Measurements from ENCODE around the gene ADORA1. TPM values are rescaled to one million over a fixed set of nuclear protein-coding genes. Genes with fewer than 3 reads are reported as not detected.

ADORA1 gene
- total RNA-seq, 2 donors from 2014 or later, result 0.27 to 47.3 TPM

DNA sequence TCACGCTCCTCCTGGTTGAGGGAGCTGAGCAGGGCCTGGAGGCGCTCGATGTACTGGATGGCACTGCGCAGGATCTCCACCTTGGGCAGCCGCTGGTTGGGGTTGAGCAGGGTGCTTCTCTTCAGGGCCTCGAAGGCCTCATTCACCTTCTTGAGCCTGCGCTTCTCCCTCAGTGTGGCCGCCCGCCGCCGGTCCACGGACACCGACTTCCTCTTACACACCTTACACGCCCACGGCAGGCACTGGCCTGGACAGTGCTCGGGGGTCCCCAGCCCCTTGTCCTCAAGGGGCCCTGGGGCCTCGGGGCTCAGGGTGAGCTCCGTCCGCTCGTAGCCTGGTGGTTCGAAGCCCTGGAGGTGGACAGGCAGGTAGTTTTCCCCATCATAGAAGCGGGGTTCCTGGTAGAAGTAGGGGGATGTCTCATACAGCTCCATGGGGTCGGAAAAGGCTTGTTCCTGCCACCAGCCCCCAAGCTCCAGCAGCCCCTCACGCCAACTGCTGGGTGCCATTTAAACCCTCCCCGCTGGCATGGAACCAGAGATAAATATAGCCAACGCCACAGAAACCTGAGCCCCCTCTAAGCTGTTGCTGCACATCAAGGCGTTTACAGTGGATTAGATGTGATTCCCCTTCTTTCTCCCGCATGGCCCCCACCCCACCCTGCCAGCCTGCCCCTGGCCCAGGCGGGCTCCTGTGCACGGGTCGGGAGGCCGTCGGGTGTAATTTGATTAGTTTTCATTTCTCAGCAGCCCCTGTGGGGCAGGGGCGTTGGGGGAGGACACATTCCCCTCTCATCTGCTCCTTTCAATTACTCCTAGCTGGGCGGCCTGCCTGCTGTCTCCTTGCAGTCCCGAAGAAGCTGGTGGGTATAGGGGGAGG, 41.8 kb upstream of the ADORA1 start, which contains the start of gene MYOG:
Gene MYOG, minus strand, starts transcription at position 485 of the 879 bp plus-strand sequence. Its CDS starts 51 bp downstream, at position 434.
- DNase-seq (ENCODE audit: low spot score), result no peak
- H3K9me3 ChIP-seq, result no peaks in the 10 kb centered on the region
- H3K4me1 ChIP-seq (replicated peaks), result no peaks in the 10 kb centered on the region
- WGBS, result 86% methylated on average over 36 of the region's 36 CpGs
- no peak within 1 kb of the TSS for H3K4me3 ChIP-seq
- no peak for TF ChIP-seq POLR2A (IDR thresholded peaks at IDR 0.05)
- TF ChIP-seq, protein P1, sequence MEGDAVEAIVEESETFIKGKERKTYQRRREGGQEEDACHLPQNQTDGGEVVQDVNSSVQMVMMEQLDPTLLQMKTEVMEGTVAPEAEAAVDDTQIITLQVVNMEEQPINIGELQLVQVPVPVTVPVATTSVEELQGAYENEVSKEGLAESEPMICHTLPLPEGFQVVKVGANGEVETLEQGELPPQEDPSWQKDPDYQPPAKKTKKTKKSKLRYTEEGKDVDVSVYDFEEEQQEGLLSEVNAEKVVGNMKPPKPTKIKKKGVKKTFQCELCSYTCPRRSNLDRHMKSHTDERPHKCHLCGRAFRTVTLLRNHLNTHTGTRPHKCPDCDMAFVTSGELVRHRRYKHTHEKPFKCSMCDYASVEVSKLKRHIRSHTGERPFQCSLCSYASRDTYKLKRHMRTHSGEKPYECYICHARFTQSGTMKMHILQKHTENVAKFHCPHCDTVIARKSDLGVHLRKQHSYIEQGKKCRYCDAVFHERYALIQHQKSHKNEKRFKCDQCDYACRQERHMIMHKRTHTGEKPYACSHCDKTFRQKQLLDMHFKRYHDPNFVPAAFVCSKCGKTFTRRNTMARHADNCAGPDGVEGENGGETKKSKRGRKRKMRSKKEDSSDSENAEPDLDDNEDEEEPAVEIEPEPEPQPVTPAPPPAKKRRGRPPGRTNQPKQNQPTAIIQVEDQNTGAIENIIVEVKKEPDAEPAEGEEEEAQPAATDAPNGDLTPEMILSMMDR (IDR thresholded peaks at IDR 0.05), result no peak
- TF ChIP-seq POLR2AphosphoS5 (IDR thresholded peaks at IDR 0.05), result no peak
- H3K27ac ChIP-seq, result no peak within 1 kb of the TSS
- intact Hi-C loops (cut with DNase I), result no loop called here
- H3K36me3 ChIP-seq, result no peaks in the 10 kb centered on the region
- H3K27me3 ChIP-seq (replicated peaks; ENCODE audit: insufficient read depth), result no peaks in the 10 kb centered on the region

DNA sequence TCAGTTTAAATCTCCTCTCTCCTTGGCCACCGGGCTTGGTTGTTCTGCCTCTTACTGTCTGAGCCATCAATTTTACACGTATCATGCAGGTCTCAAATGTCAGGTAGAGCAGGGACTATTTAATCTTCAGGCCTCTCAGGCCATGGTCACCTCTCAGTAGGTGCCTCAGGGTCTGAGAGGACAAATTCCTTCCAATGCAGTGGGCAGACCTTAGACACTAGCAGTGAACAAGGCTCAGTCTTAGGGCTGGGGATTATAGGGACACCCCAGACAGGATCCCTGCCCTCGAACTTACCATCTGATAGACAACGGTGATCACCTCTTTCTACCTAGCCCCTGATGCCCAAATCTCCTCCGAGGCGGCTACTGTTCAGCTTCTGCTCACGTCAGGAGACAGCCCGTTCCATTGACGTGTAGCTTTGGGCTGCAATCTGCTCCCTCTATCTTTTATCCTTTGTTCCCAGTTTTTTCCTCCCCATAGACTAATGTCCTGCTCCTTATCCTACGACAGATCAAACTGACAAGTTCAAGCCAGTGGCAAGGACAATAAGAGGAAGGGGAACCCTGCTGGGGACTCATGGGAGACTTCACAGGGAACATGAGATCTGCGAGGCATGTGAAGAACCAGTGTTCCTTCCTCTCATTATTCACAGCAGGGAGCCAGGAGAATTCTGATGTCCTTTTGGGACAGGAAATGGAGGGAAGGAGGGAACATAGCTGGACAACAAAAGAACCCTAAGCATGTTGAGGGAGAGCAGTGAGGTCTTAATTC, 40.3 kb upstream of the ADORA1 start:
- H3K4me1 ChIP-seq (replicated peaks), result no peaks in the 10 kb centered on the region
- no peaks in the 10 kb centered on the region for H3K27me3 ChIP-seq (replicated peaks; ENCODE audit: insufficient read depth)
- no peak for TF ChIP-seq POLR2A (IDR thresholded peaks at IDR 0.05)
- TF ChIP-seq, protein P1 (IDR thresholded peaks at IDR 0.05), result no peak
- intact Hi-C loops (cut with DNase I), result no loop called here
- no peak overlapping the region for H3K27ac ChIP-seq
- 82% methylated on average over 11 of the region's 11 CpGs for WGBS
- H3K9me3 ChIP-seq, result no peaks in the 10 kb centered on the region
- DNase-seq (ENCODE audit: low spot score), result no peak
- H3K36me3 ChIP-seq, result no peaks in the 10 kb centered on the region
- no peak overlapping the region for H3K4me3 ChIP-seq

DNA sequence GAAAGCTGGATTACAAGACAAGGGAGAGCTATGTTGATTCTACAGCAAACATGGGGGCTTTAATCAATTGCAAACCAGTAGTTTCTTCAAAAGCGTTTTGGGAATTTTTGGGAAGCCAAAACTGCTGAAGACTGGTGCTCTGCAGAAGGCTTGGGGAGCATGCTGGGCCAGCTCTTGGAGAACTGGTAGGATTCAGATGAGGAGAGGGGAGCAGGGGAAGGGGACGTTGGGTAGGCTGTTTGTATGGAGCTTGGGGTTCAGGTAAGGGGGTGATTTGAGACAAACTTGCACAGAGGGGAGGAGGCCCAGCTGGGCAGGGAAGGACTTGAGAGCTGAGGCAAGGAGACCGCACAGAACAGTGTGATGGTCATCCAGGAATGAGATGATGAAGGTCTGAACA, 39.1 kb upstream of the ADORA1 start:
- Histone ChIP-seq H3K27ac (no peak overlapping the region), H3K36me3 (no peaks in the 10 kb centered on the region), H3K4me3 (no peak overlapping the region), H3K9me3 (no peaks in the 10 kb centered on the region), H3K4me1 (replicated peaks) (no peaks in the 10 kb centered on the region), H3K27me3 (replicated peaks; ENCODE audit: insufficient read depth) (no peaks in the 10 kb centered on the region)
- TF ChIP-seq POLR2AphosphoS5 (IDR thresholded peaks at IDR 0.05) (no peak), POLR2A (IDR thresholded peaks at IDR 0.05) (no peak)
- TF ChIP-seq, protein P1 (IDR thresholded peaks at IDR 0.05), result no peak
- 92% methylated on average over 3 of the region's 3 CpGs for WGBS
- DNase-seq (ENCODE audit: low spot score), result no peak
- intact Hi-C loops (cut with DNase I), result no loop called here

DNA sequence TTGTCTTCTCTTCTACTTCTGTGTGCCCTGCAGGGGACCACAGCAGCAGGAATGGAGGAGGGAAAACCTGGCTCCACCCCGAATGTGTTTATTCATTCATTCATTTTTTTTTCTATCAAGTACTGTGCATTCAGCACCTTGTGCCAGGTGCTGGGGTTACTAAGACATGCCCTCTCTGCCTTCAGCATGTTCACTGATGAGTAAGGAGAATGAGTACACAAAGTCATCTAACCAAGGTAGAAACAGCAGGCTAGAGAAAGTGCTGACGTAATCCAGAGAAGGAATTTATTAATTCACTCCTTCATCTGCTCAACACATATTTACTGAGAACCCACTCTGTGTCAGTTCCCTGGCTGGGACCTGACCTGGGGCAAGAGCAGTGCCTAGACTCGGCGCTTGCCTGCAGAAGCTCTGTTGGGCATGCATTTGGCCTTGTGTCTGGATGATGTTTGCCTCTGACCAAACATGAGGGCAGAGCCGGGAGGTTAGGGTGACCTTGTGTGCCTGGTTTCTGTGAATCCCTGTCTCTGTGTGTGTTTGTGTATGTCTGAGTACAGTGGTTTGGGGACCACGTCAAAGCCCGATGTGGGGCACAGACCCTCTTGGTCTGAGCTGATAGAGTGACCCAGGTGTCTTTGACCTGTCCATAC, 38.4 kb upstream of the ADORA1 start:
- Histone ChIP-seq H3K9me3 (no peaks in the 10 kb centered on the region), H3K27me3 (replicated peaks; ENCODE audit: insufficient read depth) (no peaks in the 10 kb centered on the region), H3K4me3 (no peak overlapping the region), H3K36me3 (no peaks in the 10 kb centered on the region), H3K27ac (no peak overlapping the region), H3K4me1 (replicated peaks) (no peaks in the 10 kb centered on the region)
- intact Hi-C loops (cut with DNase I), result no loop called here
- no peak for DNase-seq (ENCODE audit: low spot score)
- 89% methylated on average over 7 of the region's 7 CpGs for WGBS
- TF ChIP-seq, protein P1 (IDR thresholded peaks at IDR 0.05), result no peak

Measured in prostate gland (tissue), 2 donors.